GM19328 (cell line): Measurements from ENCODE around the gene PPM1E.
A peak's percentile ranks its signal among the peaks of the same experiment; 100 is the strongest.

Source experiments
- ATAC-seq: cut with Tn5 transposase; IDR thresholded peaks from one replicate; pipeline ENCODE4 v1.9.1; 2021; ENCODE audit warnings: mild to moderate bottlenecking, moderate library complexity; ENCODE audit not compliant: unreplicated experiment

The PPM1E gene

DNA sequence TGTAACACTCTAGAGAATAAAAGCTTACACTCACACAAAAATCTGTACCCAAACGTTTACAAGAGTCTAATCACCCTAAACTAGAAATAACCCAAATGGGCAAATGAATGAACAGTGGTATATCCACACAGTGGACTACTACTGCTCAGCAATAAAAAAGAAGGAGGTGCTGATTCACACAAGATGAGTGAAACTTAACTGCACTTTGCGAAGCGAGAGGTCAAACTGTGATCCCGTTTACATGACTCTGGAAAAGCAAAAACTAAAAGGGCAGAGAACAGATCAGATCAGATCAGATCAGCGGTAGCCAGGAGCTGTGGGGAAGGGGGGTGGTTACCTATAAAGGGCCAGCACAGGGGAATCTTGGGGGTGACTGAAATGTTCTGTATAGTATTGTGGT lies 237.7 kb downstream of the PPM1E start:
- no peak for ATAC-seq

DNA sequence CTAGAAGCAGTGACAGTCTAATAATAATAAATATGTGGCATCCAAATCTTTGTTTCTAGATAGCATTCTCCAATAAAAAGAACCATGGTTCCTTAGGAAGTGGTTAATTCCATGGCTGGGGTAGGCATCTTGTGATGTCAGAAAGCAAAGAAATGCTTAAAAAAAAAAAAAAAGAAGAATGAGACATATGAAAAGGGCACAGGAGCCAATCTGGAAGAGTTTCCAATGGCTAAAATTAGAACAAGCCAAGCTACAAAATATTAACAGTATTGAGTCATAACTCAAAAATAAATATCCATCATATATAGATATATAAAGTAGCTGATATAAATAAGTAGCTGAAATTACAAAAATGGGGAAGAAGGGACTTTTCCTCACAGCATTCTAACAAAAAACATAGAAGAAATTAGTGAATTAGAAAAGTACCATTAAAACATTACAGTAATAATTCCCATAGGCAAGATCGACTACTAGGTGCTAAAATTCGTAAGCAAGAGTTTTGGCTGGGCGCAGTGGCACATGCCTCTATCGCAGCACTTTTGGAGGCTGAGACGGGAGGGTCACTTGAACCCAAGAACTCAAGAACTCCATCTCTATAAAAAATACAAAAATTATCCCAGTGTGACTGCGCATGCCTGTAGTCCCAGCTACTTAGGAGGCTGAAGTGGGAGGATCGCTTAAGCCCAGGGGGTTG lies 239.7 kb downstream of the PPM1E start:
- ATAC-seq, result no peak

DNA sequence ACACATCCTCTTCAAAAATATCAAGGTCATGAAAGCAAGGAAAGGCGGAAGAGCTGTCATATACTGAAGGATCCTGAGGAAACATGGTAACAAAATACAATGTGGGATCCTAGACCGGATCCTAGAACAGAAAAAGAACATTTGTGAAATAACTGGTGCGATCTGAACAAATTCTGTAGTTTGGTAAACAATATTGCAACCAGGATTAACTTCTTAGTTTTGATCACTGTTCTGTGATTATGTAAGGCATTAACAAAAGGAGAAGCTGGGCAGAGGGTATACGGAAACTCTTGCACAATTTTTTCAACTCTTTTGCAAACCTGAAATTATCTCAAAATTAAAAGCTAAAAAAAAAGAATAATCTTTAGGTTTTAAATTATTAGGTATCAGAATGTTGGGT lies 241.3 kb downstream of the PPM1E start:
- no peak for ATAC-seq

DNA sequence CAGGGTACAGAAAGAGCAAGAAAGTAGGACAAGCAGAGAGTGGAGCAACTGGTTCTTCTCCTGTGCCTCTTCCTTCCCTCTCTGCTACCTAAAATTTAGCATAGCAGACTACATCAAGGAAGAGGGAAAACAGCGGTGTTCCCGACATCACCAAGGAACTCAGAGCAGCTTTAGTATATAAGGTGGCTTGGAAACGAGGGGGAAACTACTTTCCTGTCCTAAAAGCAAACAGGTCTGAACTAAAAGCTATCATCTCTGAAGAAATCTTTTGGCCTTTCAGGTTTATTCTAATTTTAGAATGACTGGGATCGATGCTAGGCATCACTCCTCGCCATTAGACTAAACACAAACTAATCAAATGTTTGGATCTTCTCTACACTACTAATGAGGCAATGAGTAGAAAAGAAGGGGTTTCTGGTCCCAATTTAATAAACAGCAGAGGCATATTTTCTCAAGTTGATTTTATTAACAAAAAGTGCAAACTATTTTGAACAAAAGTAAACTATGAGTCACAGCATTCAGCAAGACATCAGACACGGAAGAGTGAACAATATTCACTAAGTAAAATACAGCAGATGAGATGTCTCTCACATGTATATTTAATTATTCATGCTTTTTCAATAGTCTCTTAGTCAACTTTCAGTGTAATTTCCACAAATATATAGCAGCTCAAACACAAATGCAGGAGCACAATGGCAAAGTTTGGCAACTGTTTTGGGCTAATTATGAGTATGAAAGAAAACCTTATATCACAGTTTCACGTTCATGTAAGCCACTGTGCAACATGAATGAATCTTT lies 242.3 kb downstream of the PPM1E start:
- ATAC-seq, result no peak

DNA sequence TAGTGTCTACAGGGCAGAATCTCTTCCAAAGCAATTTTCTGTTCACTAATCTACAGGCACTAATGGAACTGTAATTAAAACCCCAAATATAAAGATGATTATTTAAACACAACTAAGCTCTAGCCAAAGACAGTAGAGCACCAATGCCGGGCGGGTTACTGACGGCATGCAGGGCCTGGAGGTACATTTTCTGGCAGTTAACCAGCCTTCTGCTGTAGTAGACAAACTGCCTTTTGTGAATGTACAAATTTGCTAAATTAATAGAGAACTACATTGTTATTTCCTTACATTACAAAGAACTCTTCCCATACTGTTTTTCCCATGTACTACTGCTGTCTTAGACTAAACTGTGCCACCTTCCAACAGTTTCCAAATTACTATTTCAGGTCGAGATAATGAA lies 243.2 kb downstream of the PPM1E start:
- no peak for ATAC-seq

DNA sequence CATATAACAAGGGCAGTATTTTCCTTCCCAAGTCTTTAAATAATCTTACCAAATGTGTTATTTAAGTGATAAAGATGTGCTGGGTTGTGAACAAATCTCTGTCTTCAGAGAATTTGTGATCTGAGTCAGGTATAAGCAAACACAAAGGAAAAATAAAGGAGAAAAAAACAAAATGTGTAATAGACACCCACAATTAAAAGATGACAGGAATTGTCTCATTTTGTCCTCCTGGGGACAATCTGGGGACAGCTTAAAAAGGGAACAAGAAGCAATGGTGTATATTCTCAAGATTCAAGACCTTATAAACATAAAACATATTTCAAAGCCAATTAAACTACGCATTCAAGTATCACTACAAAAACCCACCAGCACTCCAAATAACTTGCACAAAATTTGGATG lies 243.8 kb downstream of the PPM1E start:
- ATAC-seq, result no peak

DNA sequence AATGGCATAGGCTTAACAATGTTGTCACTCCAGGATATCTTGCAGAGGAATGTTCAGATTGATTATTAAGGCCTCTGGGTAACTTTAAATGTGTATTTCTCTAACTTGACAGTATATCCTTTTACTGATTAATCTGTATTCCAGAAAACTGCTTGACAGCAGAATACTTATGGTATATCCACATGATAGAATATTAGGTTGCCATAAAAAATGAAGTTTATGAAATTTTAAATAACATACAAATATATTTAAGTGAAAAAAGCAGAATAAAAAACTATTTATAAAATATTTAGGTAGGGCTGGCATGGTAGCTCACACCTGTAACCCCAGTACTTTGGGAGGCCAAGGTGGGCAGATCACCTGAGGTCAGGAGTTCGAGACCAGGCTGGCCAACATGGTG lies 244.4 kb downstream of the PPM1E start:
- ATAC-seq, result no peak

DNA sequence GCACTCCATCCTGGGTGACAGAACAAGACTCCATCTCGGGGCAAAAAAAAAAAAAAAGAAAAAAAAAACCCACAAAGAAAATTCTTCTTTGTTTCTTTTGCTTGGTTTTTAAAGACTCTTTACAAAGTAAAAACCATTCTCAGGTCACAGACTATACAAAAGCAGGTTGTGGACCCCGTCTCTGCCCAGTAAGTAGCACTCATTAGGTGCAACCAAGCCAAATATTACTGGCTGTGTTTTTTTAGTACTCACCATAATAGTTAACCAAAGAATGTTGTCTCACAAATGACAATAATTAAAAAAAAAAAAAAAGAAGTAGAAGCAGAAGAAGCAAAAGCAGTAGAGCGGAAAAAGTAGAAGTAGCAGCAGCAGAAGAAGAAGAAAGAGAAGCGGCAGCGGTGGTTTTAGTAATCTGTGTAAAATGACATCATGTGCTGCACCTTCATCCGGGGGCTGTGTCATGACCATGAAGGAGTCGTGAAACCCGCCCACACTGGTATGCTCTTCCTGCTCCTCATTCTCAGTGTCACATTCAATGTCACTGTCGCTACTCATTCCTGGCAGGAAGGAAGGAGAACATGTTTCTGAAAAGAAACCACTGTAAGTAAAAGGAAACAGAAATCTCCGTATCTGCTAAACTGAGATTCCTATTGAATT lies 245.6 kb downstream of the PPM1E start:
- peak; percentile 94 for ATAC-seq

DNA sequence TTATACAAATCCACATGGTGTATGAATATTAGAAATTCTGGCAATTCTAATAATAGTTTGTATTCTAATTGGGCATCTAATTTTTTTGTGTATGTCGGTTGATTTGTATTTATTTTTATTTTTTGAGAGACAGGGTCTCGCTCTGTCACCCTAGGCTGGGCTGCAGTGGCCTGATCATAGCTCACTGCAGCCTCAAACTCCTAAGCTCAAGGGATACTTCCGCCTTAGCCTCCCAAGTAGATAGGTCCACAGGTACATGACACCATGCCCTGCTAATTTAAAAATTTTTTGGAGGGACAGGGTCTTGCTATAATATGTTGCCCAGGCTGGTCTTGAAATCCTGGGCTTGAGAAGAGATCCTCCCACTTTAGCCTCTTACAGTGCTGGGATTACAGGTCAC lies 246.5 kb downstream of the PPM1E start:
- no peak for ATAC-seq

DNA sequence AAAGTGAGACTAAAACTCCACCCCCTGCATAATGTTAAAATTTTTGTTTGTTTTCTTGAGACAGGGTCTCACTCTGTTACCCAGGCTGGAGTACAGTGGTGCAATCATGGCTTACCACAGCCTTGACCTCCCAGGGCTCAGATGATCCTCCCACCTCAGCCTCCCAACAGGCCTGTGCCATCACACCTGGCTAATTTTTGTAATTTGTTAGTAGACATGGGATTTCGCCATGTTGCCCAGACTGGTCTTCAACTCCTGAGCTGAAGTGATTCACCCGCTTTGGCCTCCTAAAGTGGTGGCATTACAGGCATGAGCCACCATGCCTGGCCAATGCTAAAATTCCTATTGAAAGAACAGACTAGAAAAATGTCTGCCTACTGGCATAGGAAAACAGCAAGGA lies 247.2 kb downstream of the PPM1E start:
- ATAC-seq, result no peak

DNA sequence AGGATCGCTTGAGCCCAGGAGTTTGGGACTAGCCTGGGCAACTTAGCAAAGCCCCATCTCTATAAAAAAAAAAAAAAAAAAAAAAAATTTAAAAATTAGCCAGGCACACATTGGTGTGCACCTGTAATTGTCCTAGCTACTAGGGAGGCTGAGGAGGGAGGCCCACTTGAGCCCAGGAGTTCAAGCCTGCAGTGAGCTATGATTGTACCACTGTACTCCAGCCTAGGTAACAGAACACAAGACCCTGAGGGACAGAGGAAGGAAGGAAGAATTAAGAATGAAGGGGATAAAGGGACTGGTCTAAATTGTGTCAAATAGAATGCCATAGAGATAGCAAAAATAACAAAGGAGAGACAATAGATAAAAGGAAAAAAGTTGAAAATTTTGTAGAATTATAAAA lies 248.2 kb downstream of the PPM1E start:
- no peak for ATAC-seq

DNA sequence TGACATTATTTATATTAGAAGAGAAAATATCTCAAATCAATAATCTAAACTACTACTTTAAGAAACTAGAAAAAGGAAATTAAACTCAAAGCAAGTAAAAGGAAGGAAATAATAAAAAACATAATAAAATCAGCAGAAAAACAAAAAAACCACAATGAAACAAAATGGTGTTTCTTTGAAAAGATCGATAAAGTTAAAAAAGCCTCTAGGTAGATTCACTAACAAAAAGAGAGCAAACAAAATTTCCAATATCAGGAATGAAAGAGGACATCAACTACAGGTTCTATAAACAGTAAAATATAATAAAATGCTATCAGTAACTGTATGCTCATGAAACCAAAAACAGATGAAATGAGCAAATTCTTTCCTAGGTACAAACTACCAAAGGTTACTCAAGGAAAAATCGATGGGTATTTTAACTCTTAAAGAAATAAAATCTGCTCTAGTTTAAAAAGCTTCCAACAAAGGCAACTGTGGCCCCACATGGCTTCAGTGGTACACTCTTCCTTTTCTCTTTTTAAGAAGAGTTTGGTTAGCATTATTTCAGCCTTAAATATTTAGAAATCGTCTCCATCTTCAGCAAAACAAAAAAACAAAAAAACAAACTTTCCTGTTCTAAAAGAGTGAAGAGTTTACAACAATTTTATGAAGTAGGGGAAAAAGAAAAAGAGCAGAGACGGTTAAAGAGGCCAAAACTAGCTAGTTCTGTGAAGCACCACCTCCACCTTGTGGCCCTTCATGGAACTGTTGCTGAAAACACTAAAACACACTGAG lies 248.9 kb downstream of the PPM1E start:
- ATAC-seq, result no peak

DNA sequence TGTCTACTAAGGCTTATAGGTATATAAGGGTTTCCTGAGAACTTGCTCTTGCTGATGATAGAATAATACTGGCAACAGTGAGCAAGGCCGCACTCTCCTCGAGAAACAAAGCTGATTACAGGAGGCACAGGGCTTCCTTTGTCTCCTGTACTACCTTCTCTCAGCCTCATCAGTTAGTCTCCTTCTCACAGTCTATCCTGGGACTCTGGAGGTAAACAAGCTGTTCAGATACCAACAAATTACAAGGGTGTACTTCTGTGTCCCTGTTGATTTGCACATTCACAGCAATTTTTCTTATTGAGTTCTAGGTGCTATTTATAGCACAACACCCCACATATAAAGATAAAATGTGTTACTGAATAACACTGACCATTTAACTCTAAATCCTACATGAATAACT lies 252.3 kb downstream of the PPM1E start:
- ATAC-seq, result no peak

DNA sequence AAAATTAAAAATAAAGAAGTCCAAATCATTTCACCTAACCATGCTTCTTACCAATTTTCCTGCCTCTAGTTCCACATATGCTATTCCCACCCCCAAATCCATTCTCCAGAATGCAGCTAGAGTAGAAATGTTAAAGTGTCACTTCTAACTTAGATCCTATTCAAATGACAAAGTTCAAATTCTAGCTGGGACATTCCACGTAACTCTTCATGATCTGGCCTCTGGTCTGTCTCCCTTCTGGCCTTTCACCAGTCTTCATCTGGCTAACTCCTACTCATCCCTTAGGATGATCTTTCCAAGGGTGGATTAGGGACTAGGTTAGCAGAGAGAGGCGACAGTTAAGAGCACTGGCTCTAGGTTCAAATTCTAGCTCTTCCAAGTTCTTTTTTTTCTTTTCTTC lies 253.1 kb downstream of the PPM1E start:
- ATAC-seq, result no peak

DNA sequence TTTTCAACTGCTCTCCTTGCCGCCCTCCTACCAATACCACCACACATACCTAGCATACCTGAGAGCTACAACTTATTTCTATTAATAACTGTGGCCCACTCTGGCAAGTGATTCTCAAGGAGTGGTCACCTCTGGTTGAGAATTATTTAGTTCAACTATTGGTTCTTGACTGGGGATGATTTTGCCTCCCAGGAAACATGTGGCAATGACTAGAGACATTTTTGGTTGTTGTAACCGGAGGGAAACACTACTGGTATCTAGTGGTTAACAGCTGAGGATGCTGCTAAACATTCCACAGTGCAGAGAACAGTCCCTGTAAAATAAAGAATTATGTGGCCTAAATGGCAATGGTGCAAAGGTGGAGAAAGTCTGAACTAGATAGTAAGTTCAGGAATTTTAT lies 254.4 kb downstream of the PPM1E start:
- no peak for ATAC-seq

DNA sequence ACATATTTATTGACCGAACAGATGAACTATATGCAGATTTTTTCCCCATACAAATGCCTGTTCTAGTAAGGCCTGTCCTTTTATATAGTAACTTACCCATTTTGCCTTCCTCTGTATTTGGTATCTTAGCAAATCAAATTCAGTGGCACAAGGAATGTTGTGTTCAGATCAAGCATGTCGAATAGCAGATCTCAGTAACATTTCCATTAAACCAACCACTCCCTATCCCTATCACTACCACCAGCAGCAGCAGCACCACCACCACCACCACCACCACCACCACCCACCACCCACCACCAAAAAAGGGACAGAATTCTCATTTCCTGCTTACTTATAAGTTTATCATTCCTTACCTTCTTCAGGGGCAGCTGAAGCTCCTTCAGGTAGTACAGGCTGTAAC lies 256.3 kb downstream of the PPM1E start:
- ATAC-seq, result no peak

DNA sequence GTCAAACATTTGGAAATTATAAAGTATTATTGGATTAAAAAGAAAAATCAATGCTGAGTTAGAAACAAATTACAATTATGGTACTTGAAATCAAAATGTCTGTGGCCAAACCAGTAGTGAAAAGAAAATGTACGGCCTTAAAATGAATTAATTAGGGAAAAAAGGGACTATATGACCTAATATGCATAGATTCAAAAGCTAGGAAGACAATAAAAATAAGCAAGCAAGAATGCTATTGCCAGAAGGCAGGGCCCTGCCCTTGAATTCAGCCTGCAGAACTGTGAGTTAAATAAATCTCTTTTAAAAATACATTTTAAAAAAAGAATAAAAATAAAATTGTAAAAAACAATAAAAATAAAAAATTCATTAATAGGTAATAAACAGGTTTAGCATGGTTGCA lies 262.4 kb downstream of the PPM1E start:
- ATAC-seq, result no peak

DNA sequence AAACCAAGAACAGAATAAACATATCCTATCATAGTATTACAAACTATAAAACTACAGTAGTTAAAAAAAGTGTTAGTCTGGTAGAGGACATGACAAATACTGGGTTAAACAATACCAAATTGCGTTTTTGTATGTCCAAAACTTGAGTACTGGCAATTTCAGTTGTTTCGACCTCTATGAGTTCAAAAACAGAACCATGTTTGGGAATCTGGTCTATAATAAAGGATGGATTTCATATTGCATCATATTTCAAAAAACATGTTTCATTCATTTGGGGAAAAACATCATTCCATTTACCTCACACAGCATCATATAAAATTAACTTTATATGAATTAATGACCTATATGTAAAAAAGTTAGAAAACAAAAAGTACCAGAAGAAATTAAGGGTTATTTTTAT lies 269.3 kb downstream of the PPM1E start:
- no peak for ATAC-seq

DNA sequence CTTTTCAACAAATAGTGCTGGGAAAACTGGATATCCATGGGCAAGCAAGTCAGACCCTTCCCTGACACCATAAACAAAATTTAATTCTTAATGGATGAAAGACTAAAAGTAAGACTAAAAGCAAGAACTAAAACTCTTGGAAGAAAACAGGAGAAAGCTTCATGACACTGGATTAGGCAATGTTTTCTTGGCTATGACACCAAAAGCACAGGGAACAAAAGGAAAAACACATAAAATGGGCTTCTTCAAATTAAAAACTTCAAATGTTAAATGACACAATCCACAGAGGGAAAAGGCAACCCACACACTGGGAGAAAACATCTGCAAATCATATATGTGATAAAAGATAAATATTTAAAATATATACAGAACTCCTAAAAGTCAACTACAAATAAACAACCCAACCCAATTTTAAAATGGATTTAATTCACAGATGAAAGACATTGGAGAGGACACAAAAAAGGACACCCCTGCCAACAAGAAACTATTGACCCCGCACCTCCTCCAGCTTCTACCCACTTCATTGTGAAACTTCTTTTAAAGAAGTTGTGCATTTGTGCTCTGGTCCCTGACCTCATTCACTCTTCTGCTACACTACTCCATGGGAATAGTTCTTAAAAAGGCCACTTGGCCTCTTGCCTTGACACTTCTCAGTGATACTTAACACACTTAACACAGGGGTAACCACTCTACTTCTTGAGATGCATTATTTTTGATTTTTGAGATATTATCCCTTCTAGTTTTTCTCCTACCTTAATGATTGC lies 270.7 kb downstream of the PPM1E start:
- ATAC-seq, result no peak

DNA sequence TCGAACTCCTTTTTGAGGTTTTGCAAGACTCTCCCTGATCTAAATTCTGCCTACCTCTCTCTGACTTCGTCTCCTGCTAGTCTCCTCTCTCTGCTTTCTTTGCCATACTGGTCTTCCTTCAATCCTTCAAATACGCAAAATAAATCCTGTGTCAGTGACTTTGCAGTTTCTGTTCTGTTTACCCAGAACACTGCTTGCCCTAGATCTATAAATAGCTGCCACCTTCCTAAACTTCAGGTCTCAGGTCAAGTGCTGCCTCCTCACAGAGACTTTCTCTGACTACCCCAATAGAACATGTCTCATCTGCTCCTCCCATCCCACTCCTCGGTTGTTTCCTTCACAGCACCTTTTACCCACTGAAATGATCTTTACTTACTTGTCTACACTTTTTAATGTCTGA lies 272.1 kb downstream of the PPM1E start:
- no peak for ATAC-seq

DNA sequence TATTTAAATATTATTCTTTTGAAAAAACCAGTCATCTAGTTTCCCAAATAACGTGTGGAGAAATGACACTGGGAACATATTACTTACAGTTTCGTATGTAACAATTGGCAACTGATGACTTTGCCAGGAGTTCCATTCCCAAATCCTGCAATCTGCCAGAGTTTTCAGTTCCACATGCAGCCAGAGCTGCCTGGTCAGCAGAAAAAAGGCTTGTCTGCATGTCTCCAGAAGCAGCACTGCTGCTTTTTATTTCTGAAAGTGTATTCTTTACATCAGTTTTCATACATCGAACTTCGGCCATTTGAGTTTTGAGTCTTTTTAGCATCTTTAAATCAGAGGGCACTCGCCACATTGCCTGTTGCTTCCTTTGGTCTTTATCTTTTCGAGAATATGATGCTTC lies 272.7 kb downstream of the PPM1E start:
- no peak for ATAC-seq
